ENCODE measurements around the gene PEAK1.

PEAK1 gene

DNA sequence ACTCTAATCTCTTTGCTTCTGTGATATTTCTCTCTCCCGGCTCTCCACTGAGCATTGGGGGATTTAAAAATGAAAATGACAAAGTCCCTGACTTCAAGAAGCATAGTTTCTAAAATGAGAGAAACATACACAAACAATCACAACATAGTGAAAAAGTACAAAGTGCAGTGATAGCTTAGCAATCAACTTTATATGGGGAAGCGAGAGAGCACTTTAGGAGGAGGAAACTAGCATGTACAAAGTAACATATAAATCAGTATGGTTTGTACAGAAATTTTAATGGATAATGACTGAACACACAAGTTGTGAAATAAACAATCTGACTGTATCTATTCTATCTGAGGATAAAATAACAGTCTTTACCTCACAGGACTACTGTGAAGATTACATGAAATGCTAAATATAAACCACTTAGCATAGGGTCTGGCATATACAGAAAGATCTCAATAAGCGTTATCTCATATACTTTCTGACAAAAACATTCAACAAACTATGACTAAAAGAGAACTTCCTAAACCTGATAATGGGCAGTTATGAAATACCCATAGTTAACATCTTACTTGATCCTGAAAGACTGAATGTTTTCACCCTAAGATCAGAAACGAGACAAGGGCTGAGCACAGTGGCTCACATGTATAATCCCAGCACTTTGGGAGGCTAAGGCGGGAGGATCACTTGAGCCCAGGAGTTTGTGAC lies 61.2 kb downstream of the PEAK1 start:
- DNase-seq, result no peak

DNA sequence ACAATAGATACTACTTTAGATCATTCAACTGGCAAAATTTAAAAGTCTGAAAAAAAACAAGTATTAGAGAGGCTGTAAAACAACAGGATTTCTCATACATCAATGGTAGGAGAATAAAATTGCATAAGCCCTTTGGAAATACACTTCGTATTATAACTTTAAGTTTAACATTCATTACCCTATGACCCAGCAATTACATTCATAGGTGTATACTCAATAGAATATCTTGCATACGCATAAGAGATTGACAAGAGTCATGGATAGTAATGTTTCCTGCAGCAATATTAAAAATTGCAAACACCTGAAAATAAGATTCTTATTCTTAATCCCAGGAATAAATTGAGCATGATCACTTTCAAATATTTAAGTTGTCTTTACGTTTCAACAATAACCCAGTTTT lies 63.6 kb downstream of the PEAK1 start:
- no peak for DNase-seq

DNA sequence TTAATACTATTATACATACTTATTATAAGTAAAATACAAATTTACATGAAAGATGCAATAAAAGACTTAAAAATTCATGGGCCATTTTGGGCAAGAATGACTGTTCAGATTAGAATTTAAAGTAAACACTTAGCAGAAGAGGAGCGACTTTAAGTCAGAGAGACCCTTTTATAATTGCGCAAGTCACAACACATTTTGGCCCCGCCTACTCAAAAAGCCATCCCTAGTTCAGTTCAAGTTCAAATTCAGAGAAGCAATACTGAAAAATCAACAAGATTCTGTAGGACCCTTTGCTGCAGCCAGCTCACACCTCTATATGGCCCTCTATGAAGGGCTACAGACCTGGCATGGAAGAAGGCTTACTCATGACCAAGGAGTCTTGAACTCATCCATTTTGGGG lies 64.6 kb downstream of the PEAK1 start:
- DNase-seq, result no peak

DNA sequence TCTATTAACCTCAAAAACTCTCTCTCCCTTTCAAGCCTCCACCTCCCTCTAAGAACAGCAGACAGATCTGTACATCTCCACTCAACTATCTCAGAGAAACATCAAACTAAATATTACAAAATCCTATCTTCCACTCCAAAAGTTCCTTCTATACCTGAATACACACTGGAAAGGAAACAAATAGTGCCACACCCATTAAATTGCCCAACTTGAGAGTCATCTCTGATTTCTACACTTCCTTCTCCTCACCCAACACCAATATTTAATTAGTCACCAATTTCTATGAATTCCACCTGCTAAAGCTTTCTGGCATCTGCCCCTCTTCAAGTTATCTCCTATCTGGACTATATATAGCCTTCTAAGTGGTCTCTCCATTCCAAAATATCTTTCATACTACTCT lies 65.8 kb downstream of the PEAK1 start:
- no peak for DNase-seq

DNA sequence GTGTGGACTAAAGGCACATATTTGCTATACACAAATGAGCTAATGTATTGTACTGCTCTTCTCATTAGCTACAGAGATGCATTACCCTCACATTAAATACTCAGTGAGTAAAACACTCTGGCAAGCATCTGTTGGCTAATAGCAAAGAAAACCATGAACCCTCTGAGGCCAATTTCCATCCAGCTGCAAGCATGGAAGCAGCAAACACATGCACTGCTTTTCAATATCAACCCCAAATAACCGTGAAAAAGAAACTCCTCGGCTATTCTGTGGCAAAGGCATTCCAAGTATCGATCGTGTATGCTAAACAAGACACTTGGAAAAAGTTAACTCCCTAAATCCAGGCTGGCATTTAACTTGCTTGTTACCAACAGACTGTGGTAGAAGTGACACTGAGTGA lies 67.0 kb downstream of the PEAK1 start:
- no peak for DNase-seq

DNA sequence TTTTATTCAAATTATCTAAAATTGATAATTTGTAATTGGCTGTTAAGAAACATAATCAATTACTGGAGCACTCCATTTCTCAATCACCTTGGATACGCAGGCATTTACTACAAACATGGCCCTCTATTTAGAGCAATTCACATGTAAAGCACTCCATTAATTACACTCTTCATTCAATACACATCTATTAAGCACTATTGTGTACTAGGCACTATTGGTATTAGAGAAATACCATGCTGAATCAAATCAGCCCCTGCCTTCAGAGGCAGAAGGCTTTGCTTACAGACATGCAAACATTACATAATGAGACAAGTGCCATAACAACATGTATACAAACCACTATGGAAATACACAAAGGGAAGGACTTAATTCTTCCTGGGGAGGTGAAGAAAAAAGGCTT lies 69.1 kb downstream of the PEAK1 start:
- no peak for DNase-seq

DNA sequence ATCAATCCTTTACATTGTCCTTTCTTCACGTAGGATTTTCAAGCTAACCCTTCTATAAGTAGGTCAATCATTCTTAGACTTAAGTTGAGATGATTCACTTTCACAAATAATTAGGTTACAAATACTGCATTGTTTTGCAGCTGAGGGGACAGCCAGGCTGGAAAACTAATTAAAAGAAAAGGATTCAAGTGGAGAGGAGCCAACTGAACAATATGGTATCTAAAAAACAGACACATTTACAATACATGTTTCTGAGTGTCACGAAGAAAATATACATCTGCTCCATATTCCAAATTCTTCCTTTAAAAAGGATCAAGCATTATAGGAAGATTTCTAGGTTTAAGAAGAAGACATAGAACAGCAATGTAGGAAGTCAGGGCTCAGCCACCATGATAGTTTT lies 70.2 kb downstream of the PEAK1 start:
- DNase-seq, result no peak

DNA sequence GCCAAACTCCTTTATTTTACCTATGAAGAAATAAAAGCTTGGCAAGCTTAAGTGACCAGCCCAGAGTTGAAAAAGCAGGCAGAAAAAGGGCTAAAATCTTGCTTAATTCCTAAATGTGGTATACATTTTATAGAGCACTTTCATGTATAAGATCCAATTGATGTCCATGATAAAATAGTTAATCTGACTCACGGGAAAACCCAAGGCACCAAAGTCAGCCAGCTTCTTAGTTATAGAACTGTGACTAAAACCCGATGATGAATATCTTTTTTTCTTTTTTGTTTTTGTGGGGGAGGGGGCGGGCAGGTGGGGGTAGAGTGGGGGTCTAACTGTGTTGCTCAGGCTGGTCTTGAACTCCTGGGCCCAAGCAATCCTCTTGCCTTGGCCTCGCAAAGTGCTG lies 71.4 kb downstream of the PEAK1 start:
- no peak for DNase-seq

DNA sequence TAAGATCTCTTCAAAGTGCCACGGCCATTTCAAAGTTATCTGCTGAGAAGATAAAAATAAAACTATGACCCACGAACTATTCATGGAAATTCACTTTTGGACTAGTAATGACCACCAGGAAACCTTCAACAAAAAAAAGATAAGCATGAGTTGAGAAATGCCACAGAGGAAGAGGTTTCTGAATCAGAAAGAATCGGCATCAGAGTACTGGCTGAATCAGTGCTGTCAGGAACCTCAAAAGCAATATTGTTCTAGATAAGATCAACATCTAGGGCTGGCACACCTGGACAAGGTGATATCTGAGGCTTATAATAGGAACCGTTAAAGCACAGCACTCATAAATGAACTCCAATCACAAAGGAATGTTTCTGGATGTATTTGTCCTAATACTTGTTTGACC lies 72.7 kb downstream of the PEAK1 start:
- no peak for DNase-seq

DNA sequence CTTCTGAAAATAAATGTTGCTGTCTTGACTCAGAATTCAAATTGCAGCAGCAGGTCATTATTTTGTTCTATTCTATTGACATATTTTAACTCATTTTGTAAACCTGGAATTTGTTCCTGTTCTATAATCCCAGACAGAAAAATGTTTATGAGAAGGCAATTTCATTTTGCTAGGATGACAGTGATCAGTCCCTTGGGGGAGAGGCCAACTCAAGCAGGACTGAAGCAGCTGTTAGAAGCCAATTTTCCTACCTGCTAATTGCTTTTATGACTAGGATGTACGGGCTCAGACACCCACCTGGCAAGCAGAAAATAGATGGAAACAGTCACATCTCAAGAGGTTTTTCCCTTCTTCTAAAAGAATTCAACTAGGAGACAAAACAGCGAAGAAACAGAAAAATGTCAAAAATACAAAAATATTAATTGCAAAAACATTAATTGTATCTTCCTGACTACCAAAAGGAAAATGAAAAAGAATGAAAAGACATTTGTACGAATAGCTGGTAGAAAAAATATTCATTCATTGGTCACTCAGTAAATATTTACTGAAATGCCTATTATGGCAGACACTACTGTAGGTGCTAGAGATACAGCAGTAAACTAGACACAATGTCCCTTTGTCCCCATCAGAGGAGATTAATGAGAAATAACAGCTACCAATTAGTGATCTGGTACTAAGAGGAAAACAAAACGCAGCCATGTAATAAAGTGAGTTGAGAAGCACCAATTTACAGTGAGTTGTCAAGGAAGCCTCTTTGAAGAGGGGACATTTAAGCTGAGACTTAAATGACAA lies 73.5 kb downstream of the PEAK1 start:
- DNase-seq, result no peak

DNA sequence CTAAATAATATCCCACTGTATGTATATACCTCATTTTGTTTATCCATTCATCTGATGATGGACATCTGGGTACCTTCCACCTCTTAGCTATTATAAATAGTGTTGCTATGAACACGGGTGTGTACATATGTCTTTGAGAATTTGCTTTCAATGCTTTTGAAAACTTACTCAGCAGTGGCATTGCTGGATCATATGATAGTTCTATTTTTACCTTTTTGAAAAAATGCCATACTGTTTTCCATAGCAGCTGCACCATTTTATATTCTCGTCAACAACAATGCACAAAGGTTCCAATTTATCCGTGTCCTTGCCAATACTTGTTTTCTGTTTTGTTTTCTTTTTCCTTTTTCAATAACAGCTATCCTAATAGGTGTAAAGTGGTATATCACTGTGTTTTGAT lies 77.1 kb downstream of the PEAK1 start:
- no peak for DNase-seq

DNA sequence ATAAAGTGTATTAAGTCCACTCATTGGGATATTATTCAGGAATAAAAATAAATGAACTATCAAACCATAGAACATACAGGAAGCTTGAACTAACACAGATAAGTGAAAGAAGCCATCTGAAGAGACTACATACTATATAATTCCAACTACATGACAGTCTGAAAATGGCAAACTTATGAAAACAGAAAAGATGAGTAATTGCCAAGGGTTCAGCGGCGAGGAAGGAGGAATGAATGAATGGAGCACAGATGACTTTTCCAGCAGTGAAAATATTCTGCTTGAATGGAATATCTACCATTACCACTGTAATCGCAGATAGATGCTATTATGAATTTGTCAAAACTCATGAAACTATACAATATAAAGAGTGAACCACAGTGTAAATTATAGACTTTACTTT lies 79.7 kb downstream of the PEAK1 start:
- DNase-seq, result no peak

DNA sequence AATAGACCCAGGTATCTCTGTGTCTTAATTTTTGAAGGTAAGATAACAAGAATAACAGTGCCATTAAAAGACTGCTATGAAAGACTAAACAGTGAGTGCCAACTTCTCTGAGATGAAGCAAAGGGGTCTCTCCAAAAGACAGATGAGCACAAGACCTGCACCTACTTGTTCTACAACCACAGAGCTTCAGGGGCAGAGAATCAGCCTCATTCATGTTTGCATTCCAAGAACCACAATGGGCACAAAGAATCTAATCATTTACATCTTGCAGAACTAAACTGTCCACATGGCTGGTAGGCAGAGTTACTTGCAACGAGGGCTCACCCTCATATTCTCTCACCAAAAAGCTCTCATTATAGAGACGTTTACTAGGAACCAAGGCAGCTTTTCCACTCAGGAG lies 83.9 kb downstream of the PEAK1 start:
- DNase-seq, result no peak

DNA sequence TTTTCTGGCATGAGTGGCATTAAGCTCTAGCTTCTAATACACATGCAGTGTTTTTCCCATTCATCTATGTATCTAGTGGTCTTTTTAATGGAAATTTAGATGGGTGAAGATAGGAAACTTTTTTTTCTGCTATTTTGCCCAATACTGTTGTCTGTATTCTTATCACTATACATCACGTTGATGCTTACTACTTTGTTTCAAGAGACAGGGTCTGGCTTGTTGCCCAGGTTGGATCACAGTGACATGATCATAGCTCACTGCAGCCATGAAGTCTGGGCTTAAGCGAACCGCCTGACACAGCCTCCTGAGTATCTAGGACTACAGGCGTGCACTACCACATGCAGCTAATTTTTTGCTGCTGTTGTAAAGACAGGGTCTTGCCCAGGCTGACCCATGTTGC lies 84.6 kb downstream of the PEAK1 start:
- DNase-seq, result no peak

DNA sequence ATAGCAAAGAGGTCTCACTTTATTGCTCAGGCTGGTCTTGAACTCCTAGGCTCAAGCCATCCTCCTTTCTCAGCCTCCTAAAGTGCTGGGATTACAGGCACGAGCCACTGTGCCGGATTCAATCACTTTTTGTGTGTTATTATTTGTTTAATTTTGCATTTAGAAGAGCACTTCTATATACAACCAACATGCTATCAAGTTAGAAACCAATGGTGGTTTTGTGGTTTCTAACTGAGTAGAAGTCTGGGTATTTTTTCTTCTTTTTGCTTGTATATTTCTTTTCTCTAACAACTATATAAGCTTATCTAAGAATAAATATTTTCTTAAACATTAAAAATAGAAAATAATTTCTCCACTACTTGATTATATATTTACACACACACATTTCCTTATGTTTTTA lies 86.7 kb downstream of the PEAK1 start:
- no peak for DNase-seq

DNA sequence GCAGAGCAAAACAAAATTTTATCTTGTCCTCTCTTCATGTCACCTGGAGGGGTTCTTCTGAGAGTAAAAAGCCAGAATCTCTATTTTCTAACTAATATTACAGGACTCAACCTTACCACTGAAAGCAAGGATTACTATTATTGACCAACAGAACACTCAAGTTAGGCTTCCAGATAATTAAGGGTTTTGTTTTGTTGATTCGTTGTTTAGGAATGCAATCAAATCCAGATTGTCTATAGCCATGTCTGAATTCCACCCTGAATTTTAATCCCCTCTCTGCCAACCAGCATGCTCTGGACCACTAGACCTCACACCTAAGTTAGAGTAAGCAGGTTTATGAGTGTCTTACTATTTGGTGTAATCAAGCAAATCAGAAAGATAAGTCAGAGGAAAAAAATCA lies 90.7 kb downstream of the PEAK1 start:
- DNase-seq, result no peak

DNA sequence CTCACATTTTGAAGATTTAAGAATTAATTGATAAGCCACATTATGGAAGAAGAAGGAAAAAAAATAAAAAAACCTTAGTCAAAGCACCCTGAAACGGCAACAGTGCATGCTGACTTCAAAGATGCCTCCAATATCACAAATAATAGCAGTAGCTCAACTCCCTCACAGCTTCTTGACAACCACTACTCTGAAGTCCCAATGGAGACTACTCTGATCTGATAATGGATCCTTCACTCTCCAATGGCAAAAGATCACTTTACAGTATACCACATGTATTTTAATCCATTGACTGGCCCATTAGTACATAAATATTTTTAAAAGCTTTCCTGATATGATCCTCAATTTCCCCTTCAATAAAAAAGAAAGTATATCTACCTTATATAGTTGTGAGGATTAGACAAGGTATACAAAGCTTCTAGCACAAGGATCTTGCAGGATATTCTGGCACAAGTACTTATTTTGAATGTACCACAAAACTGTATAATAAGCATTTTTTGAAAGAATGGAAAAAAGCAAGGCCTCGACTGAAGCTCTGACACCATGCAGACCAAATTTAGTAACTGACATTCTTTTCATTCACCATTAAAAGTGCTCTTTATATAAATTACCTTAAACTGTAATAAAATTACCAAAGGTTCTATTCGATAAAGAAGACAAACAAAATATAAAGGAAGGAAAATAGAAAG lies 91.9 kb downstream of the PEAK1 start:
- DNase-seq, result no peak

DNA sequence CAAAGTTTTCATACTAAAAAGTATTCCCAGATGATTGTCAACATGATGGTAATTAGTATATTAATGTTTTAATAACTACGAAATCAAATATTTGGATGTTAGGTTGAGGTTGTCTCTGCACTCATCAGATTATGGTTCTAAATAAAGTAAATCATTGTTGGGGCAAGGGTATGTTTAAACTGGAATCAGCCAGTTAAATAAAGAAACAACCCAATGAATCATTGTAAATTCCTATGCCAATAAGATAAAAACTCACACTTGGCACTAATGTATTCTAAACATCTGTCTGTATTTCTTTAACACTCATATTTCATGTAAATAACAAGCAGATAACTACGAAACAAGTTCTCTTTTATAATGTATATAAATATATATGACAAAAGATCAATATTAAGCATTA lies 92.7 kb downstream of the PEAK1 start:
- no peak for DNase-seq

DNA sequence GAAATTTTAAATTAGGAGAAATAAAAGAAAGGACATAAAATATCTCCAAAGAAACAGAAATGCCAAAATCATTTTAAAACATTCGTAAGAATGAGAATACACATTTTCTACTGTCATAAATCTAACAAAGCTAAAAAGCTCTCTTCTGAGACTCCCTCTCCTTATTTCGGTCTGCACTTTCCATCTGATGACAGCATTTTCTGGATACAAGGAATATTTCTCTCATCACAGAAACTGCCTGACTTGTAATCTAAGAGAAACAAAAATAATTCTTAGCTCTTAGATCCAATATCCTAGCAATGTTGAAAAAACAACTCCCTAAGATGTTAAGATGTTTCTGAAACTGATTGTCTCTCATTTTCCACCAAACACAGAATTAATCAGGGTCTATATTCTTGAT lies 93.5 kb downstream of the PEAK1 start:
- DNase-seq, result no peak

DNA sequence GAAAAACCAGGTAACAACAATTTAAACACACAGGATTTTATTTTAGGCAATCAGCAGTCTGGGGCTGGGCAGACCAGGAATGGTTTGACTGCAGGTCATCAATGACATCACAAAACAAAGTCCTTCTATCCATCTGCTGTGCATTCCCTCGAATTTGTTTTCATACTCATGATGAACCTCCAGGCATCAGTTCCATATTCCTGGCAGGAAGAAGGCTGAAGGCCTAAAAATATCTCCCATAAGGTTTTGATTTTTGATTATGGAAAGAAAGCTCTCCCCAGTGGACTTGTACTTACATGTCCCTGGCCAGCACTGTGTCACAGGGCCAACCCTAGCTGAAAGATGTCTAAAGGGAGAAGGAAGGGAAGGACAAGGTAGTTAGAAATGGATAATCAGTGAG lies 107.4 kb downstream of the PEAK1 start:
- DNase-seq, result no peak

DNA sequence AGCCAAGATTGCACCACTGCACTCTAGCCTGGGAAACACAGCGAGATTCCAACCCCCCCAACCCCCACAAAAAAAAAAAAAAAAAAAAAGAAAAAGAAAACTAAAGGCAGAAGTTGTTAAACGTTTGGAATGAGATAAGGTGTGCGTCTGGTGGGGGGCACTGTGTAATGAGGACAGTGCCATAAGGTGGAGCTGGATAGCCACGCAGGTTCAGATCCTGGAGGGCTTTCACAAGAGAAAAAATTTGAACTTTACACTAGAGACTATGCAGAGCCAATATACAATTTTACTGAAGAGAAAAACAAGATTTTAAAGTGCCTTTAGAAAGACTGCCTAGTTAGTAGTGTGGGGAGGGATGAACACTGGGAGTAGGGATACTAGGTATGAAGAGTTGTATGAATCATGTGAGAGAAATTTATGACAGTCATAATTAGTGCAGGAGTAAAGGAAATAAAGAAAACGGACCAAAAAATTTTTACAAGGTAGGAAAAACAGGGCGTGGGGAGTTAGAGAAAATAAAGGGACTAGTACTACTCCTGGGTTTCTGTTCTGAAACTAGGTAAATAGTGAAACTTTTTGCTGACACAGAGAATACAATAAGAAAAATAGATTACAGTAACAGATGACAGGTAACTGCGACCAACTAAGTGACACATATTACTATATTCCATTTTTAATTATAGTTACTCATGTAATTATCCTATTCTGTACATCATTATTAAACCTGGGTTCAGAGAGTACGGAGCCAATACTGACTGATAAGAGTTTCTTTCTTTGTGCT lies 108.1 kb downstream of the PEAK1 start:
- DNase-seq, result no peak

DNA sequence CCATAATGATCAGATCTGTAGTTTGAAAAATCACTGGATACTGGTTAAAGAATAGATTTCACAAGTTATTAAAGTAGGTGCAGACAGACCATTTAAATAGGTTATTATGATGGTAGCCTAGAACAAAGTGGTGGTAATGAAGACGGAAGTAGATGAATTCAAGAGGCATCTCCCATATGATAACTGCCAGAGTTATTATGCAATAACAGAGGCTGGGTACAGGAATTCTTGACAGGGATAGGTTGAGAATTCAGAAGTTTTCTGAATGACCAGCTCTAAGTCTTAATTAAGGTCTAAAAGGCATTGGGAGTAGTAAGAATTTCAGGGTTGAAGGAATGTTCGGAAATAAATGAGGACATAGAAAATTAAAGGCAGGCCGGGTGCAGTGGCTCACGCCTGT lies 108.9 kb downstream of the PEAK1 start:
- DNase-seq, result no peak

DNA sequence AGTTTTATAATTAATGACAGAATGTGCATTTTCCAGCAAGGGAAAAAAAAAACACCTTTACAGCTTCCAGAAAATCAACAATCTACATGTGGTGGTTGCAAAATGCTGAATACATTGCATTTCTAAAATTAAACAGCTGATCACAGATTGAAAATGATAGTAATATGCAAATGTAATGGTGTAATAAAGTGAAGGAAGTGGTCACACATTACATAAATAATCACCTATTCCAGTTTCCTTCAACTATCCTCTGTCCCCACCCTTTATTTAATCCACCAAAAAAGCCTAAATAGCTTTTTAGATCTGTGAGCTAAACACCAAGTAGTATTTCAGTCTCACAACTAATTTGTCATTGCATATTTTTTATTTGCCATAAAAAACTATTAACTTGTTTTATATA lies 110.5 kb downstream of the PEAK1 start:
- no peak for DNase-seq
